Gastrocnemius medialis (tissue), 4 donors: ENCODE data around the gene CDKN2D. TPM values are rescaled to one million over a fixed set of nuclear protein-coding genes. Genes with fewer than 3 reads are reported as not detected.

Source experiments
- ATAC-seq, 2 donors: fragments of 150-250 bp; one replicate each; pipeline ENCODE4 v1.9.1; 2016
- DNase-seq, 2 donors: peaks; one replicate each; pipeline ENCODE4 v3.0.0-alpha.2; 2019
- H3K27ac ChIP-seq, 4 donors: fragments of 200-600 bp; sonication (generic); 1 replicate in 1 of 4; 2 replicates in 3 of 4; pipeline ENCODE4 v1.5.1; 2016 to 2018; ENCODE audit warnings: mild to moderate bottlenecking in 2 of 4, moderate library complexity in 1 of 4
- H3K27me3 ChIP-seq, 3 donors: fragments of 200-600 bp; sonication (generic) in 2 of 3; 1 replicate in 1 of 3; 2 replicates in 2 of 3; pipeline versions ENCODE4 v1.5.1 to v1.6.0; 2016 to 2019; ENCODE audit warnings: mild to moderate bottlenecking in 1 of 3, moderate library complexity in 1 of 3
- H3K36me3 ChIP-seq, 2 donors: fragments of 200-600 bp; sonication (generic) in 1 of 2; one replicate each; pipeline ENCODE4 v1.5.1; 2017 to 2018
- H3K4me1 ChIP-seq, 2 donors: fragments of 200-600 bp; sonication (generic) in 1 of 2; one replicate each; pipeline ENCODE4 v1.5.1; 2016 to 2017; ENCODE audit warnings: mild to moderate bottlenecking in 2 of 2
- H3K4me3 ChIP-seq, 4 donors: fragments of 200-600 bp; sonication (generic) in 3 of 4; 1 replicate in 1 of 4; 2 replicates in 3 of 4; pipeline ENCODE4 v1.5.1; 2016 to 2019; ENCODE audit warnings: mild to moderate bottlenecking in 2 of 4
- H3K9me3 ChIP-seq, 3 donors: fragments of 200-600 bp; sonication (generic) in 2 of 3; 1 replicate in 1 of 3; 2 replicates in 2 of 3; pipeline ENCODE4 v1.5.1; 2016 to 2019
- POLR2A ChIP-seq, 2 donors: fragments of 450-650 bp; IDR thresholded peaks; one replicate each; pipeline ENCODE4 v1.6.1; 2017; ENCODE audit warnings: antibody characterized with exemption in 2 of 2, mild to moderate bottlenecking in 2 of 2, moderate library complexity in 2 of 2
- in situ Hi-C, 4 donors: fragments of 200-750 bp; cut with MboI; loops; one replicate each; pipeline versions ENCODE4 v1.15.0 to v1.8.0; 2017; ENCODE audit warnings: low sequenced_read_pairs in 4 of 4
- intact Hi-C: fragments of 100-400 bp; cut with DNase I; formaldehyde crosslinking; loops from one replicate; pipeline ENCODE4 v1.15.1; 2023; ENCODE audit warnings: low total_unique reads
- microRNA counts, 2 donors: library from miRNA; unstranded; fragments of <30 nt; microRNA quantifications; one replicate each; lab custom pipeline; 2016
- microRNA-seq, 2 donors: library from miRNA; unstranded; fragments of <30 nt; microRNA quantifications; one replicate each; pipeline ENCODE4, GENCODE V29; 2016; ENCODE audit warnings: borderline replicate concordance in 2 of 2
- total RNA-seq, 4 donors: library from RNA; depleted of rRNA; stranded (reverse); fragments of >200 nt; gene quantifications; one replicate each; pipeline versions ENCODE4 v1.1.0 to v1.2.3, GENCODE V29; 2016
- TF ChIP-seq, protein P1 (sequence below), 5 experiments: fragments of 450-650 bp in 3 of 5; fragments of 200-600 bp in 2 of 5; sonication (generic) in 2 of 5; IDR thresholded peaks in 4 of 5; conservative IDR thresholded peaks in 1 of 5; 1 replicate in 4 of 5; 2 replicates in 1 of 5; pipeline ENCODE4 v1.5.1; 2016 to 2019; ENCODE audit warnings: antibody characterized with exemption in 5 of 5, mild to moderate bottlenecking in 3 of 5, moderate library complexity in 3 of 5

Gene CDKN2D
- total RNA-seq, 4 donors from 2014 or later, result 7.3 to 18.1 (median 13.4) TPM

- Histone ChIP-seq H3K9me3 (no peaks in the 10 kb centered on the region), H3K36me3 (no peaks in the 10 kb centered on the region), H3K4me3 (peak overlapping the region in 2 of 4 donors; percentile 24 to 27), H3K4me1 (peaks cover 3 to 8% of the 10 kb centered on the region in 2 donors), H3K27ac (no peak overlapping the region), H3K27me3 (peaks cover 69 to 79% (median 75%) of the 10 kb centered on the region in 3 donors)
- no peak for DNase-seq
- TF ChIP-seq POLR2A (IDR thresholded peaks at IDR 0.05), result no peak
- TF ChIP-seq, protein P1, sequence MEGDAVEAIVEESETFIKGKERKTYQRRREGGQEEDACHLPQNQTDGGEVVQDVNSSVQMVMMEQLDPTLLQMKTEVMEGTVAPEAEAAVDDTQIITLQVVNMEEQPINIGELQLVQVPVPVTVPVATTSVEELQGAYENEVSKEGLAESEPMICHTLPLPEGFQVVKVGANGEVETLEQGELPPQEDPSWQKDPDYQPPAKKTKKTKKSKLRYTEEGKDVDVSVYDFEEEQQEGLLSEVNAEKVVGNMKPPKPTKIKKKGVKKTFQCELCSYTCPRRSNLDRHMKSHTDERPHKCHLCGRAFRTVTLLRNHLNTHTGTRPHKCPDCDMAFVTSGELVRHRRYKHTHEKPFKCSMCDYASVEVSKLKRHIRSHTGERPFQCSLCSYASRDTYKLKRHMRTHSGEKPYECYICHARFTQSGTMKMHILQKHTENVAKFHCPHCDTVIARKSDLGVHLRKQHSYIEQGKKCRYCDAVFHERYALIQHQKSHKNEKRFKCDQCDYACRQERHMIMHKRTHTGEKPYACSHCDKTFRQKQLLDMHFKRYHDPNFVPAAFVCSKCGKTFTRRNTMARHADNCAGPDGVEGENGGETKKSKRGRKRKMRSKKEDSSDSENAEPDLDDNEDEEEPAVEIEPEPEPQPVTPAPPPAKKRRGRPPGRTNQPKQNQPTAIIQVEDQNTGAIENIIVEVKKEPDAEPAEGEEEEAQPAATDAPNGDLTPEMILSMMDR (IDR thresholded peaks at IDR 0.05 in 4 of 5, conservative IDR thresholded peaks at IDR 0.05 in 1 of 5), result no peak
- ATAC-seq, result no peak
- in situ Hi-C loops (no loop called here), intact Hi-C loops (no loop called here)
Observed at GRCh38 chr19:10516671-10517286, 52.0 kb downstream of the CDKN2D start.

MicroRNAs within 50 kb of the gene (microRNA counts, 767-probe panel; counts per million panel counts)
- microRNA hsa-miR-1238 (lab: Ali Mortazavi, UCI), result 356 to 448 counts per million in 2 donors

Small RNA genes lying within 50 kb of the gene (microRNA-seq; reads per million reads assigned to microRNA genes)
- 0 reads per million in 2 donors for gene MIR1238

Other genes with a start within 250 kb of the CDKN2D start
- gene RAVER1, start 235.4 kb downstream of the CDKN2D start, total RNA-seq, result 10 to 100 TPM; 10.0 to 15.9 (median 11.8) TPM
- 1 to 10 TPM; 2.0 to 5.0 (median 3.2) TPM for gene ICAM3, start 229.4 kb downstream of the CDKN2D start, total RNA-seq
- 10 to 100 TPM; 32.6 to 58.5 (median 50.9) TPM for gene TYK2, start 188.4 kb downstream of the CDKN2D start, total RNA-seq
- 100 to 1,000 TPM; 133 to 189 (median 163) TPM for gene CDC37, start 165.4 kb downstream of the CDKN2D start, total RNA-seq
- 10 to 100 TPM in 1 of 4 donors, 1 to 10 TPM in 3; 6.4 to 10.1 (median 8.4) TPM for gene PDE4A, start 148.4 kb downstream of the CDKN2D start, total RNA-seq
- gene KEAP1, start 65.6 kb downstream of the CDKN2D start, total RNA-seq, result 100 to 1,000 TPM; 189 to 336 (median 228) TPM
- not detected for gene S1PR5, start 51.5 kb downstream of the CDKN2D start, total RNA-seq
- 100 to 1,000 TPM in 2 of 4 donors, 10 to 100 TPM in 2; 67.6 to 127 (median 96.0) TPM for gene ATG4D, start 25.1 kb downstream of the CDKN2D start, total RNA-seq
- 10 to 100 TPM; 16.8 to 24.1 (median 19.9) TPM for gene KRI1, start 3.0 kb downstream of the CDKN2D start, total RNA-seq
- gene AP1M2, start 18.3 kb upstream of the CDKN2D start, total RNA-seq, result under 1 TPM in 1 of 4 donors, not detected in 3; 0.32 TPM
- 100 to 1,000 TPM in 2 of 4 donors, 10 to 100 TPM in 2; 51.1 to 168 (median 105) TPM for gene SLC44A2, start 56.6 kb upstream of the CDKN2D start, total RNA-seq
- gene ILF3, start 85.4 kb upstream of the CDKN2D start, total RNA-seq, result 10 to 100 TPM; 67.3 to 88.2 (median 76.6) TPM
- gene QTRT1, start 132.5 kb upstream of the CDKN2D start, total RNA-seq, result 10 to 100 TPM in 3 of 4 donors, 1 to 10 TPM in 1; 9.5 to 25.7 (median 15.4) TPM
- gene DNM2, start 149.1 kb upstream of the CDKN2D start, total RNA-seq, result 100 to 1,000 TPM in 3 of 4 donors, 10 to 100 TPM in 1; 76.2 to 131 (median 108) TPM